ENCODE measurements around the gene PRPH.

GRCh38 chr12:49276304-49277290, 18.4 kb upstream of the PRPH start:
- TF ChIP-seq CTCF (IDR thresholded peaks at IDR 0.05), result no peak
- TF ChIP-seq POLR2AphosphoS5 (IDR thresholded peaks at IDR 0.05), result no peak
- no peak for TF ChIP-seq POLR2A (IDR thresholded peaks at IDR 0.05)
- TF ChIP-seq EP300 (IDR thresholded peaks at IDR 0.05), result no peak
